Natural killer cell treated with Interleukin-12 subunit alpha and Interleukin-12 subunit beta and Interleukin-15 and Interleukin-18, amount 100 ng/mL, for 72 hours (primary cell): ENCODE data around the gene EMC1. TPM values are rescaled to one million over a fixed set of nuclear protein-coding genes. Genes with fewer than 3 reads are reported as not detected.
"Not testable (repeated sequence)": the region's sequence is repeated elsewhere in the genome, so short reads cannot be mapped to it uniquely, and the experiment has no call there.

Experiments used
- ATAC-seq, 2 donors: fragments of 150-1000 bp; cut with Tn5 transposase in 1 of 2; sonication (Bioruptor Pico), chemical (Tn5 transposase) in 1 of 2; 2 replicates each; pipeline ENCODE4 v1.10.0; 2021
- DNase-seq: peaks from one replicate; pipeline ENCODE4 v3.0.0; 2022; ENCODE audit warnings: low spot score
- H3K27ac Mint-ChIP-seq, 2 donors: 1 replicate in 1 of 2; 2 replicates in 1 of 2; pipeline ENCODE4 v1.8.0; 2022; ENCODE audit warnings: mixed read lengths in 2 of 2, mild to moderate bottlenecking in 1 of 2, moderate library complexity in 1 of 2
- H3K27me3 Mint-ChIP-seq, 2 donors: 1 replicate in 1 of 2; 2 replicates in 1 of 2; pipeline ENCODE4 v1.8.0; 2022; ENCODE audit warnings: mixed read lengths in 2 of 2
- H3K36me3 Mint-ChIP-seq: one replicate; pipeline ENCODE4 v1.8.0; 2022; ENCODE audit warnings: mixed read lengths
- H3K4me1 Mint-ChIP-seq, 2 donors: 1 replicate in 1 of 2; 2 replicates in 1 of 2; pipeline ENCODE4 v1.8.0; 2022; ENCODE audit warnings: low read depth in 2 of 2, mixed read lengths in 2 of 2, mild to moderate bottlenecking in 1 of 2
- H3K4me3 Mint-ChIP-seq: one replicate; pipeline ENCODE4 v1.8.0; 2022; ENCODE audit warnings: mixed read lengths
- H3K9me3 Mint-ChIP-seq: 2 replicates; pipeline ENCODE4 v1.8.0; 2022; ENCODE audit warnings: mixed read lengths
- total RNA-seq, 2 donors: library from RNA; stranded (reverse); gene quantifications; one replicate each; pipeline ENCODE4 v1.2.3, GENCODE V29; 2022

EMC1 gene
- 10 to 100 TPM; 54.2 to 85.7 TPM for total RNA-seq

DNA sequence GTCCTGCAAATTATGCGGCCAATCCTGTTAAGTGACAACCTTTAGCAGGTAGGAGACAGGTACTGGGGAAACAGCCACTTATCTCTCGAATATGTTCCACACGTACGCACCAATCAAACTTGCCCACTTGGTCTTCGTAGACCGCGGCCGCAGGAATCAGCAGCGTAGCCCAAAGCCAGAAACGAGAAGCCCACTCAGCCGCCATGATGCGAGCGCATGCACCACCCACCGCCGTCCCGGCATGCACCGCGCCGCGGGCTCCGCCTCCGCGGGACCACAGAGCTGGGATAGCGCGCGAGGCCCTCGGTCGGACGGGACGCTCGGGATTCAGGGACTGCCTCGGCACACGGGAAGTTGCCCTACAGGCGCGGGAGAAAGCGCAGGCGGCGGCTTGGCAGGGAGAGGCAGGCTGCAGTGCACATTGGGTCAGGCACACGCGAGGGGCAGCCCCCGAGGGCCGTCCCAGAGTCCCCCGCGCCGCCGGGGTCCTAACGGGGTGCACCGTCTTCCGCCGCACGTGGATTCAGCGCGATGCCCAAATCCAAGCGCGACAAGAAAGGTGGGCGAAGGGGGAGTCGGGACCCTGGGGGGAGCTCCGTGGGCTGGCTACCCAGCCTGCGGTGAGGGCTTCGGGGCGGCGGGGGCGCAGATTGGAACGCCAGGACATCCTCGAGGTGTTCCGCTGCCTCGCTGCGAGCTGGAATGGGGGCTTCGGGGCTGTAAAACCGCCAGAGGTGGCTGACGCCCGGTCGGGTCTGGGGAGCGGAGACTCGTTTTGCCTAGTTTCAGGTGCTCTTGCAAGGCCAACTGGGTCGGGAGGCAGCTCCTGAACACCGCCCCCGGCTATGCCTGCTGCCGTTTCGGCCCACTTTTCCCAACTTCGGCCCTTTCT, at the start of gene EMC1, which contains the start of gene MRTO4:
Gene EMC1, minus strand, starts transcription at position 220 of the 892 bp plus-strand sequence. Its CDS starts 15 bp downstream, at position 205.
Gene MRTO4, plus strand, starts transcription at position 501 of the 892 bp plus-strand sequence. Its CDS starts 31 bp downstream, at position 532.
- peak; percentile 94 to 96 for ATAC-seq
- peak within 1 kb of the TSS; percentile 92 to 93 for H3K27ac Mint-ChIP-seq
- peak within 1 kb of the TSS; percentile 99 for H3K4me3 Mint-ChIP-seq
- DNase-seq = peak; percentile 93
- peaks cover 13% of the 10 kb centered on the region for H3K36me3 Mint-ChIP-seq
- peaks cover 22 to 24% of the 10 kb centered on the region in 2 donors for H3K4me1 Mint-ChIP-seq
- no peaks in the 10 kb centered on the region for H3K27me3 Mint-ChIP-seq
- H3K9me3 Mint-ChIP-seq = no peaks in the 10 kb centered on the region

DNA sequence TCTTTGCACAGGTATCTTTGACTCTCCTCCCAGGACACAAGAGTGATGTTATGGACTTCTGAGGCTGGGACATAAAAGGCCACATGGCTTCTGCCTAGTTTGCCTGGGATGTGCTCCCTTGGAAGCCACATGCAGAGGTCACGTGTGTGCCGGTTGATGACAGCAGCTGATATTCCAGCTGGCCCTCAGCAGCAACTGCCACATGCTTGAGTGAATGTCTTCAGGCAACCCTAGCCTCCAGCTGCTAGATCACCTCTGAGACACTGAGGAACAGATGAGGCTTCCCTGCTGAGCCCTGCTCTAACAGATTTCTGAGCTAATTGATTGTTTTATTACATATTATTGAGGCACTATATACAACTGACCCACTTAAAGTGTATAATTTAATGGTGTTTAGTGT, 48.9 kb upstream of the EMC1 start:
- DNase-seq (no peak), ATAC-seq (no peak)
- no peak overlapping the region for H3K4me3 Mint-ChIP-seq
- no peaks in the 10 kb centered on the region for H3K27me3 Mint-ChIP-seq
- H3K36me3 Mint-ChIP-seq = peaks cover 19% of the 10 kb centered on the region
- no peak overlapping the region for H3K27ac Mint-ChIP-seq
- no peaks in the 10 kb centered on the region for H3K4me1 Mint-ChIP-seq
- peaks cover 5% of the 10 kb centered on the region for H3K9me3 Mint-ChIP-seq

DNA sequence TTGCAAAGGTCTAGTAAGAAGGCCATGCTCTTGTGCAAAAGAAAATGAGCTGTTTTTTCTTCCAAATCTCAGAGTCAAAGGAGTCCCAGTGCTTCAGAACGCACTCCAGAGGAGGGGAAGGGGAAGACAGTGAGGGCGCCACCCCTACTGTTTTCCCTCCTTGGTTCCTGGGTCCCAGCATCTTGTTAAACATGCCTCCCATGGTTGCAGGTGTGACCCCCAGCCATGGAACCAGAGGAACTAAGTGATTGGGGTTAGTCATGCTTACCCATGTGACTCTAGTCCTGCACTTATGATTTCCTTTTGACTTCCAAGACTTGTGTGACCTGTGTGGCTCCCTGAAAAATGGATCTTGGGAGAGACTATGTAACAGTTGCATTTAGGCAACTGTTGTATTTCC, 43.3 kb upstream of the EMC1 start:
- Mint-ChIP-seq H3K27ac (no peak overlapping the region), H3K4me1 (no peaks in the 10 kb centered on the region), H3K36me3 (peaks cover 20% of the 10 kb centered on the region), H3K4me3 (no peak overlapping the region), H3K27me3 (peaks cover 3% of the 10 kb centered on the region in 2 donors), H3K9me3 (peaks cover 9% of the 10 kb centered on the region)
- ATAC-seq = no peak
- no peak for DNase-seq

DNA sequence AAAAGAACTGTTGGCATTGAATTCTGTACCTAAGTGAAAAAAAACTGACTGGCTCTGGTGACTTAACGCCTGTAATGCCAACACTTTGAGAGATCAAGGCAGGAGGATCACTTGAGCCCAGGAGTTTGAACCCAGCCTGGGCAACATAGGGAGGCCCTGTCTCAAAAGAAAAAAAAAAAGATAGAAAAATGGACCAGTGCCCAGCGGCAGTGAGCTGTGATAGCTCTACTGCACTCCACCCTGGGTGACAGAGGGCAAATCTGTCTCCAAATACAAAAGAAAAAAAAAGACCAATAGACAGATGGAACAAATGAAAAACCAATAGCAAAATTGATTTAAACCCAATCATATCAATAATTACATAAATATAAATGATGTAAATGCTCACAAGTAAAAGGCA, 37.9 kb upstream of the EMC1 start:
- DNase-seq = no peak
- Mint-ChIP-seq H3K27ac (no peak overlapping the region), H3K36me3 (peaks cover 4% of the 10 kb centered on the region), H3K4me1 (peaks cover 8 to 10% of the 10 kb centered on the region in 2 donors), H3K4me3 (peak overlapping the region; percentile 53), H3K27me3 (peaks cover 12 to 15% of the 10 kb centered on the region in 2 donors), H3K9me3 (peaks cover 2% of the 10 kb centered on the region)
- no peak for ATAC-seq

DNA sequence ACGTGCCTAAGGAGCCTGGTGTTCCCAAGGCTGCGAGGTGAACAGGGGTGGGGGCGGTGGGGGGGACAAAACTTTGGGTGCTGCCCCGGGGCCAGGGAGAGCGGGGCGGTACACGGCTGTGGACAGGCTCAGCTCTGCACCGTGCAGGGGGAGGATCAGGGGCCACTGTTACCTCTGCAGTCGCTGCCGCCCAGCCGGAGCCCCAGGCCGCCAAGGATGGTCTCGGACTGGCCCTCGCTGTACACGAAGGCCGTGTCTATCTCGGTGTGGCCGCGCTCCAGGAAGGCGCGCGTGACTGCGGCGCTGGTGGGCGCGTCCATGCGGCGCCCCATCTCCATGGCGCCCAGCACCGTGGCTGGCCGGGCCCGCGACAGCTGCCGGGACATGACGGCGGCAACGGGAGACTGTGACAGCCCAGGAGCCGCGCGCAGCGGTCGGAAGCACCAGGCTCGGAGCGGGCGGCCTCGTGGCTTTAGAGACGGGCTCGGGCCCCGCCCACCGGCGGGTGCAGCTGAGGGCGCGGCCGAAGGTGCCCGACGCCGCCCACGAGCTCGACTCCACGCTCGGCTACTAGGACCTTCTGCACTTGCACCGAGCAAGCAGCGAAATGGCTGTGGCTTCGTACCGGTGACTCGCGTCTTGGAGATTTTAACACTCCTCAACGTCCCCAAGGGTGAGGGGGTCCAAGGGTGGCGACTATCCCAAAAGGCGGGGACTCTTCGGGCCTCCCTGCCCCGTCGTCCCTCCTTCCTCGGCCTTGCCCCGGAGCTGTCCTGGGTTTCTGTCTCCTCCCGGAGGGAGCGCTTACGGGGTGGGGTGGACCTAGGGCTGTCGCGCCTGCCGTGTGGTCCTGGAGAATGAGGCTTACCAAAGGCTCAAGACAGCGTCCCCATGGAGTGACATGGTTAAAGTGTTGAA, 37.3 kb upstream of the EMC1 start, which contains the start of gene AKR7A3:
Gene AKR7A3, minus strand, starts transcription at position 447 of the 918 bp plus-strand sequence. Its CDS starts 61 bp downstream, at position 386.
- DNase-seq = peak; percentile 70
- not testable (repeated sequence) for H3K9me3 Mint-ChIP-seq, H3K27ac Mint-ChIP-seq, H3K4me1 Mint-ChIP-seq, H3K36me3 Mint-ChIP-seq
- peaks cover 12 to 15% of the 10 kb centered on the region in 2 donors for H3K27me3 Mint-ChIP-seq
- ATAC-seq = peak; percentile 90 to 92
- peak within 1 kb of the TSS; percentile 69 for H3K4me3 Mint-ChIP-seq

DNA sequence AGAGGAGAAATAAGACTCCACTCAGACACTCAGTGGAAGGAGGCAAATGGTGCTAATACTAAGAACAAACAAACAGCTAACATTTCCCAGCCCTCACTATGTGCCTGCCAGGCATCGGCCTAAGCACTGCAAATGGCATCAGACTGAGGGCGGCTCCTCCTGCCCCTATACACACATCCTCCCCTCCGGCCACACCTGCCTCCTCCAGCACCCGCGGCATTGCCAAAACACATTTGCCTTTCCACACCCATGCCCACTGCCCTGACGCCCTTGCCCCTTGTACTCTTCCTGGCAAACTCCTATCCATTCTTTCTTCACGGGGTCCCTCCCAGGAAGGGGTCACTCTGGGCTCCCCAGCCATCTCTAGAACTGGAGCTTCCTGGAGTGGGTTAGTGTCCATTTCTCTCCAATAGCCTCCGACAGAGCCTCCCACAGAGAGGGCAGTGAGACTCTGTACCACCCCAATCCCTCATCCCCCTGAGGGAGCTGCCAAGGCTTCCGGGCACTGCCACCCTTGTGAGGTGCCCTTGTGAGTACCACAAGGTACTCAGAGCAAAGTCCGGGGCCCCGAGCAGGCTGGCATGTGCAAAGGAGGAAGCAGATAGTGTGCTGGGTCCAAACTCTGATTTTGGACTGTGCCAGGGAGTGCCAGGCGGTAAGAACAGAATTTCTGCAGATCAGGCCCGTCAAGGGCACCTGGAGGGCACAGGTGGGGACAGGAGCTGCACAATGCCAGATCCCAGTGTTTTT, 36.3 kb upstream of the EMC1 start:
- no peaks in the 10 kb centered on the region for H3K9me3 Mint-ChIP-seq
- no peak overlapping the region for H3K27ac Mint-ChIP-seq
- ATAC-seq (no peak), DNase-seq (no peak)
- H3K36me3 Mint-ChIP-seq = no peaks in the 10 kb centered on the region
- H3K4me3 Mint-ChIP-seq = peak overlapping the region; percentile 69
- H3K4me1 Mint-ChIP-seq = peaks cover 8 to 10% of the 10 kb centered on the region in 2 donors
- H3K27me3 Mint-ChIP-seq = peaks cover 12 to 15% of the 10 kb centered on the region in 2 donors

DNA sequence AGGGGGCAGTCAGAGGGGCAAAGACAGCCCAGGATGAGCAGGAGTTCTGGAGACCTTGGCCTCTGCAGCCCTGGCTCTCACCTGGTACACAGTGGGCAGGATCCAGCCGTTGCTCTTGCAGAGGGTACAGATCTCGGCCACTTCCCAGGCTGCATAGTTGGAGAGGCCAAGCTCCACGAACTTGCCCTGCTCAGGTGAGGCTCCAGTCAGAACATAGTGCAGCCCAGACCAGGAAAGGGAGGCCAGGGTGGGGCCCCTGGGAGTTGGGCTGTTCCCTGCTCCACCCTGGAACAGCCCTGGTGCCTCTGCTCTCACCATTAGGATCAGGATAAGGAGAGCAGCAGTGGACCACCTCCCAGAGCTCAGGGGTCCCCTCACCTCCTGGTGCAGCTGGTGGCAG, 34.5 kb upstream of the EMC1 start:
- not testable (repeated sequence) for ATAC-seq, H3K27ac Mint-ChIP-seq, H3K4me3 Mint-ChIP-seq, DNase-seq, H3K9me3 Mint-ChIP-seq, H3K36me3 Mint-ChIP-seq, H3K4me1 Mint-ChIP-seq
- H3K27me3 Mint-ChIP-seq = peaks cover 12 to 15% of the 10 kb centered on the region in 2 donors

DNA sequence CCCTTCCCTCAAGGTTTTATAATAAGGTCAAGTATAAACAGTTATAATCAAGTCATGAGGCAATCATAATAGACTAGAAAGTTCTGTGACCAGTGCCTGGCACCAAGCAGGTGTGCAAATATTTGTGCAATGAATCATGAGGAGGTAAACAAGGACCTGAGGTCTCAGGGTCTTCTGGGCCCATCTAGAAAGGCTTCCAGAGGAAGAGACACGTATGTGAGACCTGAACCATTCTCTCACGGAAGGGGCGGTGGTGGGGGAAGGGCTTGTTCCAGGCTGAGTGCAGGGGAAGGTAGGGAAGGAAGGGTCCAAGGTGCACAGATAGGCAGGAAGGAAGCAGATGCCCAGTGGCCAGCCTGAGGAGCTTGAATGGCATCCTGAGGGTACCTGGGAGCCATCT, 34.0 kb upstream of the EMC1 start:
- not testable (repeated sequence) for DNase-seq, H3K36me3 Mint-ChIP-seq, H3K4me1 Mint-ChIP-seq, ATAC-seq, H3K4me3 Mint-ChIP-seq, H3K27ac Mint-ChIP-seq, H3K9me3 Mint-ChIP-seq
- H3K27me3 Mint-ChIP-seq = peaks cover 12 to 15% of the 10 kb centered on the region in 2 donors

DNA sequence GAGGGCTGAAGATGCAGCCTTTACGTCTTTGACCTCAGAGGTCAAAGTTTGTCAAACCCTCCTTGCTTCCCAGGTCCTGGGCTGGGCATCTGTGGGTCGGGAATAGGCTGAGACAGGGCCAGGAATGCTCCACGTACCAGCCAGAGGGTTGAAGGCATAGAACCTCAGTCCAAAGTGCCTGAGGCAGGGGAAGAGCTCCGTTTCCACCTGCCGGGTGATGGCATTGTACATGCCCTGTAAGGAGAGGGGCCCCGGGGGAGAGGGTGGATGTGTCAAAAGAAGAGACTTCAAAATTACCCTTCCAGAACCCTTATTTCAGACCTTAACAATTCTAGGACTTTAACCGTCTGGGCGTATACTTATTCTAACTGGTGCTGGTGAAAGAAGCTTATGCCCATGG, 33.6 kb upstream of the EMC1 start:
- ATAC-seq (no peak), DNase-seq (no peak)
- Mint-ChIP-seq H3K4me1 (peaks cover 8 to 10% of the 10 kb centered on the region in 2 donors), H3K27me3 (peaks cover 11 to 14% of the 10 kb centered on the region in 2 donors), H3K36me3 (no peaks in the 10 kb centered on the region), H3K27ac (no peak overlapping the region), H3K4me3 (no peak overlapping the region), H3K9me3 (no peaks in the 10 kb centered on the region)

DNA sequence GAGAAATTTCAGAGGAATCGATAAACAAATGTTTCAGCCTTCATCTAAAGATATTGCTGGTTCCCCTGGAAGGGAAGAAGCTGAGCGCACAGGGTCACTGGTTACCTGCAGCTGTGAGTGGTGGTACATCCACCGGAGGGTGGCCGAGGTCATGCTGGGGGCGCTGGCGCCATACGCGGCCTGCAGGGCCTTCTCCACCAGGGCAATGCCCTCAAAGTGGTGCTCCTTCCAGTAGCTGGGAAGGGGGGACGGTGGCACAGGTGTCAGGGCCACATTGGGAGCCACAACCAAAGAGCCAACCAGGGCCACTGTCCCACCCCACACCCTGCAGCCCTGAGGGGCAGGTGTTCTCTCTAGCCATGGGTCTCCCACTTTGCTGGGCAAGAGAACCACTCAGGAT, 32.6 kb upstream of the EMC1 start:
- Mint-ChIP-seq H3K27ac (no peak overlapping the region), H3K36me3 (no peaks in the 10 kb centered on the region), H3K9me3 (no peaks in the 10 kb centered on the region), H3K27me3 (peaks cover 3 to 6% of the 10 kb centered on the region in 2 donors), H3K4me3 (no peak overlapping the region), H3K4me1 (peaks cover 5 to 6% of the 10 kb centered on the region in 2 donors)
- ATAC-seq (no peak), DNase-seq (no peak)

DNA sequence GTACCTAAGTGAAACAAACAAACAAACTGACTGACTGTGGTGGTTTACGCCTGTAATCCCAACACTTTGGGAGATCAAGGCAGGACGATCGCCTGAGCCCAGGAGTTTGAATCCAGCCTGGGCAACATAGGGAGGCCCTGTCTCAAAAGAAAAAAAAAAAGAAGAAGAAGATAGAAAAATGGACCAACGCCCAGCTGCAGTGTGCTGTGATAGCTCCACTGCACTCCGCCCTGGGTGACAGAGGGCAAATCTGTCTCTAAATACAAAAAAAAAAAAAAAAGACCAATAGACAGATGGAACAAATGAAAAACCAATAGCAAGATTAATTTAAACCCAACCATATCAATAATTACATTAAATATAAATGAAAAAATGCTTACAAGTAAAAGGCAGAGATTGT, 23.3 kb upstream of the EMC1 start:
- no peak overlapping the region for H3K4me3 Mint-ChIP-seq
- no peak for DNase-seq
- peaks cover 0 to 7% of the 10 kb centered on the region in 2 donors for H3K4me1 Mint-ChIP-seq
- no peak for ATAC-seq
- peaks cover 8 to 12% of the 10 kb centered on the region in 2 donors for H3K27me3 Mint-ChIP-seq
- H3K9me3 Mint-ChIP-seq = no peaks in the 10 kb centered on the region
- no peak overlapping the region for H3K27ac Mint-ChIP-seq
- H3K36me3 Mint-ChIP-seq = peaks cover 4% of the 10 kb centered on the region

DNA sequence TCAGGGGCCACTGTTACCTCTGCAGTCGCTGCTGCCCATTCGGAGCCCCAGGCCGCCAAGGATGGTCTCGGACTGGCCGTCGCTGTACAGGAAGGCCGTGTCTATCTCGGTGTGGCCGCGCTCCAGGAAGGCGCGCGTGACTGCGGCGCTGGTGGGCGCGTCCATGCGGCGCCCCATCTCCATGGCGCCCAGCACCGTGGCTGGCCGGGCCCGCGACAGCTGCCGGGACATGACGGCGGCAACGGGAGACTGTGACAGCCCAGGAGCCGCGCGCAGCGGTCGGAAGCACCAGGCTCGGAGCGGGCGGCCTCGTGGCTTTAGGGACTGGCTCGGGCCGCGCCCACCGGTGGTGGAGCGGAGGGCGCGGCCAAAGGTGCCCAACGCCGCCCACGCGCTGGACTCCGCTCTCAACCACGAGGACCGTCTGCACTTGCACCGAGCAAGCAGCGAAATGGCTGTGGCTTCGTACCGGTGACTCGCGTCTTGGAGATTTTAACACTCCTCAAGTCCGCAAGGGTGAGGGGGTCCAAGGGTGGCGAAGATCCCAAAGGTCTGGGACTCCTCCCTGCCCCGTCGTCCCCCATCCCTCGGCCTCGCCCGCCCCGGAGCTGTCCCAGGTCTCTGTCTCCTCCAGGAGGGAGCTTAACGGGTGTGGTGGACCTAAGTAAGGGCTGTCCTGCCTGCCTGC, 22.7 kb upstream of the EMC1 start:
- H3K4me3 Mint-ChIP-seq, H3K9me3 Mint-ChIP-seq, DNase-seq, H3K4me1 Mint-ChIP-seq, H3K36me3 Mint-ChIP-seq, H3K27ac Mint-ChIP-seq: not testable (repeated sequence)
- H3K27me3 Mint-ChIP-seq = peaks cover 8 to 12% of the 10 kb centered on the region in 2 donors
- peak; percentile 56 to 64 for ATAC-seq
